ENCODE results near the gene EGFR.

DNA sequence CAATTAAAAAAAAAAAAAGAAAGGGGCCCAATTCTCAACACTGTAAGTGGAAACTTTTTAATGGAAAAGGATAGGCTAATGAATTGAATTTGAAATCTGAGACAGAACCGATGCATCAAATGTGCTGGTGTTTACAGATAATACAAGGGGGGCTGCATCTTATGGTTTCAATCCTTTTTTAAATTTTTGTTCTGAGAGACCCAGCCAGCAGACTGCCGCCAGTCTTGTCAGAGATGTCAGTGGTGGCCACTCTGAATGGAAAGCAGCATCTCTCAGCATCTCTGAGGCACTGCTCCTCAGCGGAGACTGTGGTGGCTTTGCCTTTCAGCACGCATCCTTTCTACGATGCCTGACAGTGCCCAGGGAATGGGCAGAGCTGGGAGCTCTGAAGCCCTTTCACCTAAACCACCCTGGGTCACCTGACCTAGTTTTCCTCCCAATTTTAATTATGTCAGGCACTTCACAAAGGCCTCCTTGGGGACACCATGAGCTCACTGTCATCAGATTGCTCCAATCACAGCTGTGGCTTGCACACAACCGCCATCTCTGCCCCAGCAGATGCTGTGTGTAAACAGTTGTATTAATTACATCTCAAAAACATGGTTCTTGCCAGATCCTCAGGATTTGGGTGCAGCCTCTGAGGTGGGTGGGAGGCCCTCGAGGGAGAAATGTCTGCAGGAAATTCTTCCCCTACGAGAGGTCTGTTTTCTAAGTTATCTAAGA lies 81.2 kb downstream of the EGFR start:
- TF ChIP-seq, protein P1, sequence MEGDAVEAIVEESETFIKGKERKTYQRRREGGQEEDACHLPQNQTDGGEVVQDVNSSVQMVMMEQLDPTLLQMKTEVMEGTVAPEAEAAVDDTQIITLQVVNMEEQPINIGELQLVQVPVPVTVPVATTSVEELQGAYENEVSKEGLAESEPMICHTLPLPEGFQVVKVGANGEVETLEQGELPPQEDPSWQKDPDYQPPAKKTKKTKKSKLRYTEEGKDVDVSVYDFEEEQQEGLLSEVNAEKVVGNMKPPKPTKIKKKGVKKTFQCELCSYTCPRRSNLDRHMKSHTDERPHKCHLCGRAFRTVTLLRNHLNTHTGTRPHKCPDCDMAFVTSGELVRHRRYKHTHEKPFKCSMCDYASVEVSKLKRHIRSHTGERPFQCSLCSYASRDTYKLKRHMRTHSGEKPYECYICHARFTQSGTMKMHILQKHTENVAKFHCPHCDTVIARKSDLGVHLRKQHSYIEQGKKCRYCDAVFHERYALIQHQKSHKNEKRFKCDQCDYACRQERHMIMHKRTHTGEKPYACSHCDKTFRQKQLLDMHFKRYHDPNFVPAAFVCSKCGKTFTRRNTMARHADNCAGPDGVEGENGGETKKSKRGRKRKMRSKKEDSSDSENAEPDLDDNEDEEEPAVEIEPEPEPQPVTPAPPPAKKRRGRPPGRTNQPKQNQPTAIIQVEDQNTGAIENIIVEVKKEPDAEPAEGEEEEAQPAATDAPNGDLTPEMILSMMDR (IDR thresholded peaks at IDR 0.05), result no peak
- TF ChIP-seq POLR2A (IDR thresholded peaks at IDR 0.05) (no peak), POLR2AphosphoS5 (IDR thresholded peaks at IDR 0.05) (no peak)

Measured in prostate gland (tissue), 2 donors.